H9 (cell line): ENCODE results near the gene SCUBE2. TPM values are rescaled to one million over a fixed set of nuclear protein-coding genes. Genes with fewer than 3 reads are reported as not detected.

Source experiments
- DNase-seq: peaks from one replicate; pipeline ENCODE4 v3.0.0-alpha.2; 2017
- H2AFZ ChIP-seq: one replicate; pipeline ENCODE4 v1.6.1; 2013; ENCODE audit warnings: mild to moderate bottlenecking, low read length, control low read depth, moderate library complexity
- H2AK5ac ChIP-seq: 2 replicates; pipeline ENCODE4 v1.6.1; 2013; ENCODE audit warnings: low read length, control low read depth, mixed read lengths; ENCODE audit not compliant: insufficient read length
- H2BK120ac ChIP-seq: one replicate; pipeline ENCODE4 v1.6.1; 2013; ENCODE audit warnings: low read depth, mild to moderate bottlenecking, low read length, control low read depth, inconsistent platforms; ENCODE audit not compliant: poor library complexity, severe bottlenecking
- H2BK12ac ChIP-seq: 2 replicates; pipeline ENCODE4 v1.6.1; 2013; ENCODE audit warnings: low read length, control low read depth, mixed read lengths, low read depth; ENCODE audit not compliant: insufficient read length
- H2BK15ac ChIP-seq: 2 replicates; pipeline ENCODE4 v1.6.1; 2013; ENCODE audit warnings: low read depth, low read length, control low read depth
- H2BK20ac ChIP-seq: one replicate; pipeline ENCODE4 v1.6.1; 2013; ENCODE audit warnings: low read depth, mild to moderate bottlenecking, low read length, control low read depth, inconsistent platforms; ENCODE audit not compliant: poor library complexity, severe bottlenecking
- H2BK5ac ChIP-seq: 2 replicates; pipeline ENCODE4 v1.6.1; 2013; ENCODE audit warnings: low read length, control low read depth, mixed read lengths; ENCODE audit not compliant: insufficient read length
- H3K14ac ChIP-seq: 2 replicates; pipeline ENCODE4 v1.6.1; 2013; ENCODE audit warnings: low read length, control low read depth; ENCODE audit not compliant: insufficient read depth
- H3K18ac ChIP-seq: 2 replicates; pipeline ENCODE4 v1.6.1; 2013; ENCODE audit warnings: low read depth, mild to moderate bottlenecking, mixed read lengths, low read length, control low read depth; ENCODE audit not compliant: insufficient read length
- H3K23ac ChIP-seq: 2 replicates; pipeline ENCODE4 v1.6.1; 2013; ENCODE audit warnings: low read length, control low read depth, mixed read lengths, low read depth; ENCODE audit not compliant: insufficient read length
- H3K23me2 ChIP-seq: 2 replicates; pipeline ENCODE4 v1.6.1; 2013; ENCODE audit warnings: low read depth, mild to moderate bottlenecking, mixed read lengths, low read length, control low read depth; ENCODE audit not compliant: insufficient read length, poor library complexity, severe bottlenecking
- H3K27ac ChIP-seq: 2 replicates; pipeline ENCODE4 v1.5.1; 2013; ENCODE audit warnings: low read length, control low read depth, mixed read lengths, low read depth; ENCODE audit not compliant: insufficient read length
- H3K27me3 ChIP-seq: 2 replicates; pipeline ENCODE4 v1.6.1; 2013; ENCODE audit warnings: low read length, control low read depth, inconsistent platforms; ENCODE audit not compliant: insufficient read depth
- H3K4ac ChIP-seq: 2 replicates; pipeline ENCODE4 v1.6.1; 2013; ENCODE audit warnings: low read depth, mild to moderate bottlenecking, control low read depth, inconsistent platforms, low read length, moderate library complexity
- H3K4me1 ChIP-seq: 2 replicates; pipeline ENCODE4 v1.6.1; 2013; ENCODE audit warnings: low read length, control low read depth, inconsistent platforms; ENCODE audit not compliant: insufficient read depth
- H3K4me2 ChIP-seq: 2 replicates; pipeline ENCODE4 v1.6.1; 2013; ENCODE audit warnings: low read length, control low read depth, mixed read lengths; ENCODE audit not compliant: insufficient read length, insufficient read depth
- H3K56ac ChIP-seq: 2 replicates; pipeline ENCODE4 v1.6.1; 2013; ENCODE audit warnings: low read depth, mild to moderate bottlenecking, mixed read lengths, low read length, control low read depth; ENCODE audit not compliant: insufficient read length
- H3K79me1 ChIP-seq: 2 replicates; pipeline ENCODE4 v1.6.1; 2013; ENCODE audit warnings: low read depth, mild to moderate bottlenecking, moderate library complexity, low read length, control low read depth, inconsistent platforms; ENCODE audit not compliant: insufficient read depth, poor library complexity, severe bottlenecking
- H3K79me2 ChIP-seq: 2 replicates; pipeline ENCODE4 v1.6.1; 2013; ENCODE audit warnings: low read length, control low read depth, inconsistent platforms; ENCODE audit not compliant: insufficient read depth
- H3K9ac ChIP-seq: 2 replicates; pipeline ENCODE4 v1.6.1; 2013; ENCODE audit warnings: low read length, control low read depth, mixed read lengths; ENCODE audit not compliant: insufficient read length; ENCODE audit errors: extremely low read depth
- H3K9me3 ChIP-seq: one replicate; pipeline ENCODE4 v1.6.1; 2013; ENCODE audit warnings: low read depth, low read length, inconsistent platforms; ENCODE audit not compliant: control insufficient read depth
- H3T11ph ChIP-seq: one replicate; pipeline ENCODE4 v1.6.1; 2013; ENCODE audit warnings: mild to moderate bottlenecking, low read length, control low read depth, inconsistent platforms
- H4K20me1 ChIP-seq: one replicate; pipeline ENCODE4 v1.6.1; 2013; ENCODE audit not compliant: control insufficient read depth, insufficient read length, insufficient read depth
- H4K5ac ChIP-seq: 2 replicates; pipeline ENCODE4 v1.6.1; 2013; ENCODE audit warnings: low read depth, mild to moderate bottlenecking, mixed read lengths, low read length, control low read depth; ENCODE audit not compliant: insufficient read length
- H4K8ac ChIP-seq: replicated peaks from 2 replicates; pipeline ENCODE4 v1.6.1; 2013; ENCODE audit warnings: low read length, control low read depth, mixed read lengths, low read depth; ENCODE audit not compliant: insufficient read length
- H4K91ac ChIP-seq: 2 replicates; pipeline ENCODE4 v1.6.1; 2013; ENCODE audit warnings: low read depth, mild to moderate bottlenecking, moderate library complexity, mixed read lengths, low read length, control low read depth; ENCODE audit not compliant: insufficient read length
- H3K27ac Mint-ChIP-seq, 3 experiments: 2 replicates in 2 of 3; 3 replicates in 1 of 3; pipeline ENCODE4 v1.8.0; 2020 to 2021; ENCODE audit warnings: mixed read lengths in 3 of 3, mild to moderate bottlenecking in 1 of 3, moderate library complexity in 1 of 3
- H3K27me3 Mint-ChIP-seq: 2 replicates; pipeline ENCODE4 v1.8.0; 2021; ENCODE audit warnings: low read depth, mild to moderate bottlenecking, moderate library complexity, mixed read lengths
- H3K36me3 Mint-ChIP-seq, 3 experiments: 2 replicates in 2 of 3; 3 replicates in 1 of 3; pipeline ENCODE4 v1.8.0; 2020 to 2021; ENCODE audit warnings: low read depth in 3 of 3, mixed read lengths in 3 of 3; ENCODE audit not compliant: insufficient read depth in 1 of 3
- H3K4me1 Mint-ChIP-seq, 2 experiments: 2 replicates each; pipeline ENCODE4 v1.8.0; 2020; ENCODE audit warnings: mixed read lengths in 2 of 2
- H3K4me3 Mint-ChIP-seq, 2 experiments: 2 replicates in 1 of 2; 3 replicates in 1 of 2; pipeline ENCODE4 v1.8.0; 2020 to 2021; ENCODE audit warnings: mild to moderate bottlenecking in 2 of 2, mixed read lengths in 2 of 2, moderate library complexity in 1 of 2
- H3K9me3 Mint-ChIP-seq, 2 experiments: 2 replicates in 1 of 2; 3 replicates in 1 of 2; pipeline ENCODE4 v1.8.0; 2020; ENCODE audit warnings: mild to moderate bottlenecking in 2 of 2, mixed read lengths in 2 of 2, moderate library complexity in 1 of 2
- WGBS: extraction: QIAGEN DNeasy Blood & Tissue Kit; methylation state at CpG from one replicate; pipeline ENCODE4 v1.1.7; 2013; ENCODE audit warnings: missing lambda C conversion rate, low lambda C conversion rate, mixed read lengths; ENCODE audit not compliant: insufficient read length; ENCODE audit errors: extremely low coverage; 5-methylcytosine and 5-hydroxymethylcytosine counted together
- total RNA-seq: library from RNA; stranded (reverse); gene quantifications from 2 replicates; pipeline ENCODE4 v1.2.1, GENCODE V29; 2021
- TF ChIP-seq, protein P1 (sequence below): fragments of 200-600 bp; sonication (generic); conservative IDR thresholded peaks from 3 replicates; pipeline ENCODE4 v1.8.0; 2021; ENCODE audit warnings: antibody characterized with exemption, mild to moderate bottlenecking

SCUBE2 gene
- total RNA-seq, 1 experiment from 2014 or later: 1.6 TPM

DNA sequence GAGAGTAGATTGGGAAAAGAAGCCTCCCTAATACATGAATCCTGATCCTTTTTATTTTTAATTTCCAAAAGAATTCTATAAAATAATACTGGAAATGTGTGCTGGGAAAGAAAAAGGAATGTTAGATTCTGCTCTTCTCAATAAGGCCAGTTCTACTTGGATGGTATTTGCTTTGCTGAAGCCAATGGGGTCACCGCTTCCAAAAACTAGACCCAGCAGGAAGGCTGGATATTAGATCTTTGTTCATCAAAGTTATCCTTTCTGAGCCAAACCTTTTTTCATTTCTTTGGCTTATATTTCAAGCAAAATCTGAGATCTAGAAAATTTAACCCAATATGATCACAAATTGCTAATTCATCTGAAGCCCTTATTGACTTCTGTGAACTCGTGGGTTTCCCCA, 41.4 kb downstream of the SCUBE2 start:
- Histone ChIP-seq H3K79me1 (no peaks in the 10 kb centered on the region), H3K23ac (no peak overlapping the region), H2BK120ac (no peak overlapping the region), H2BK15ac (no peak overlapping the region), H4K8ac (no peak overlapping the region), H3K4me2 (no peak overlapping the region), H4K91ac (no peak overlapping the region), H2BK20ac (no peak overlapping the region), H2AK5ac (no peak overlapping the region), H3K9me3 (no peaks in the 10 kb centered on the region), H3K56ac (no peak overlapping the region), H2BK12ac (no peak overlapping the region), H3K23me2 (no peaks in the 10 kb centered on the region), H3K4me1 (no peaks in the 10 kb centered on the region; the same call in 1 of the 2 replicates), H4K5ac (no peak overlapping the region), H2AFZ (no peak overlapping the region), H3T11ph (no peak overlapping the region), H4K20me1 (no peaks in the 10 kb centered on the region), H3K9ac (no peak overlapping the region), H3K27me3 (no peaks in the 10 kb centered on the region), H3K79me2 (no peaks in the 10 kb centered on the region), H2BK5ac (no peak overlapping the region), H3K18ac (no peak overlapping the region), H3K27ac (no peak overlapping the region), H3K4ac (no peak overlapping the region), H3K14ac (no peak overlapping the region)
- peaks cover 23 to 26% of the 10 kb centered on the region in 2 experiments for H3K4me1 Mint-ChIP-seq
- WGBS: no CpG with 5 or more reads among the region's 2 CpGs
- no peaks in the 10 kb centered on the region for H3K27me3 Mint-ChIP-seq
- no peak overlapping the region for H3K4me3 Mint-ChIP-seq
- TF ChIP-seq, protein P1, sequence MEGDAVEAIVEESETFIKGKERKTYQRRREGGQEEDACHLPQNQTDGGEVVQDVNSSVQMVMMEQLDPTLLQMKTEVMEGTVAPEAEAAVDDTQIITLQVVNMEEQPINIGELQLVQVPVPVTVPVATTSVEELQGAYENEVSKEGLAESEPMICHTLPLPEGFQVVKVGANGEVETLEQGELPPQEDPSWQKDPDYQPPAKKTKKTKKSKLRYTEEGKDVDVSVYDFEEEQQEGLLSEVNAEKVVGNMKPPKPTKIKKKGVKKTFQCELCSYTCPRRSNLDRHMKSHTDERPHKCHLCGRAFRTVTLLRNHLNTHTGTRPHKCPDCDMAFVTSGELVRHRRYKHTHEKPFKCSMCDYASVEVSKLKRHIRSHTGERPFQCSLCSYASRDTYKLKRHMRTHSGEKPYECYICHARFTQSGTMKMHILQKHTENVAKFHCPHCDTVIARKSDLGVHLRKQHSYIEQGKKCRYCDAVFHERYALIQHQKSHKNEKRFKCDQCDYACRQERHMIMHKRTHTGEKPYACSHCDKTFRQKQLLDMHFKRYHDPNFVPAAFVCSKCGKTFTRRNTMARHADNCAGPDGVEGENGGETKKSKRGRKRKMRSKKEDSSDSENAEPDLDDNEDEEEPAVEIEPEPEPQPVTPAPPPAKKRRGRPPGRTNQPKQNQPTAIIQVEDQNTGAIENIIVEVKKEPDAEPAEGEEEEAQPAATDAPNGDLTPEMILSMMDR: no peak
- H3K27ac Mint-ChIP-seq: no peak overlapping the region
- no peak for DNase-seq
- no peaks in the 10 kb centered on the region for H3K9me3 Mint-ChIP-seq
- H3K36me3 Mint-ChIP-seq: no peaks in the 10 kb centered on the region
